GM21447 (cell line): ENCODE results near the gene SNAPC5.

Experiments
- ATAC-seq: cut with Tn5 transposase; IDR thresholded peaks from one replicate; pipeline ENCODE4 v1.9.1; 2021; ENCODE audit not compliant: unreplicated experiment

The SNAPC5 gene

DNA sequence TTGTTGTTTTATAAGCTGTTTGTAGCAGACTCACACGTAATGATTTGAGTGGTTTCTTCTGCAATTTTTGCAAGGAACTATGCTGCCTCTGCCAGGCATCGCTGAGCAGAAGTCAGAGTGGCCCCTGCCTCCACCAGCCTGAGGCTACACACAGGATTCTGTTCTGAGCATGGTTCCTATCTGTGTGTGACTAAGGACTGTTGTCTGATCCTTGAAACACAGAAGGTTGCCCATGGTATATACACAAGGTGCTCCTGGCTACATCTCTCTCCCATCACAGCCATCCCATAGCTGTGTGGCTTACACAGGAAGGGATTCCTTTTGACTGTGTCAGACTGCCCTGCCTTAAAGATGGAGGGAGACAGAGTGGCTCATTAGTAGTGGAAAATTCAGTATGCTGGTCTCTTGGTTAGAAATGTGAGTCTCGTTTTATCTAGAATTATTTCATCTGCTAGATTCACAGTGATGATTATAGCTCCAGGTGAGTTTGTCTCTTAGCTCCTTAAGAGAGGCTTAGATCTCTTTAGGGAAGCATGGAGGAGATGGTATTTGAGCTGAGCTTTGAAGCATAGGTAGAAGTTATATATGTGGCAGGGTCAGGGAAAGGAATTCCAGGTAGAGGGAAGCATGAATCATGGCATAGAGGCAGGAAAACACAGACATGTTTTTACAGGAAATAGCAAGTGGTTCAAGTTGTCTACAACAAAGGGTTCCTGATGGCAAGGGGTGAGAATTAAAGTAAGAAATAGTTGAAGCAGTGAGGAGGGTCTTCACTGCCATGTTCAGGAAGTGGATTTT, 37.5 kb downstream of the SNAPC5 start:
- ATAC-seq: no peak

DNA sequence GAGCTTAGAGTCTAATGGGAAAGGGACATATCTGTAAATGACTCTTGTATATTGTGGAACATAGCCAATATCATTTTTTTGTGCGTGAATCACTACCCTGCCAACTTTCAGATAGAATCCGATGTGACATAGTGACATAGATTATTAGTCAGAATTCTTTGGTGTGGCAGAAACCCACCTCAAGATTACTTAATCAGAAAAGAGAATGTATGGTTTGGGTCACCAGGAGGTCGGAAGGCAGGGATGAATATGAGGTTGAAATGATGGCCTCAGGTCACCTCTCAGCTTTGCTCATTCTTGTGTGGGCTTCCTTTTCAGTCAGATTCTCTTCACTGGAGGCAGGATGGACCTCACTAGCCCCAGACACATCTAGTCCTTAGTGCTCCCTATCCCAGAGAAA, 41.4 kb downstream of the SNAPC5 start:
- no peak for ATAC-seq

DNA sequence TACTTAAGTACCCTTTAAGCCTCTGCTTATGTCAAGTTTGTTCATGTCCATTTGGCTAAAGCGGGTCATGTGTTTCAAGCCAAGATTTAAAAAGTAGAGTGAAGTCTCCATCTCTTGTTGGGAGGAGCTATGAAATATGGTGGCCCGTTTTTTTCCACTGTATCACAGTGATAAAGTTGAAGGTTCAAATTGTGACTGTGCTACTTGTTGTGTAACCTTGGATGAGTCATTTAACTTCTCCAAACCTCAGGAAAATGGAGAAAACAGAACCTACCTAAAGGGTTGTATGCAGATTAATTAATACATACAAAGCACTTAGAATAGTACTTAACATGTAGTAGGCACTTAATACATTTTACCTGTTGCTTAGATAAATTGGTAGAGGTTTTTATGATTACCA, 43.4 kb downstream of the SNAPC5 start:
- no peak for ATAC-seq

DNA sequence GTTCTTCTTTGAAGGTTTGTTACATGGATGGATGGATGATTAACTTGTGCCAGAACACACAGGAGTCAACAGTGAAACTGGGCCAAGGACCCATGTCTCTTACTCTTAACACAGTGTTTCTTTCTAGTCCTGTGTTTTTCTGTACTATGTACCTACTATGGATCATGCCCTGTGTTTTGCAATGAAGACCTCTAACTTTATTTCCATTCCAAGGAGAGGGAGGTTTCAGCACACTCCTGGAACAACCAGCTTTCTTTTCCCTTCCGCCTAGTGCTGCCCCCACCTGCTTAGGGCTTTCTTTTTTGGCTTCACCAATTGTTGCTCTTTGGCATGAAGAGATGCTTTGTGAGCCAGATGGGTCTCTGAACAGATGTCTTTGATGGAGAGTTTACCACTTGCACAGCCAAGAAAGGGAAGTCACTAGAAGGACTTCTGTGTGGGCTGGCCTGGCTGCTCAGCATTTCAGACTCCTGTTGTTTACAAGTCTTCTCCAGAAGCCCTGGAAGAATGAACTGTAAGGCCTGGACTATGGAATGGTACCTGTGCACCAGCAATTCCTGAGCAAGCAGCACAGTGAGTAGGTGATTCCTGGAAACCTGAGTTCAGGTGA, 44.5 kb downstream of the SNAPC5 start:
- no peak for ATAC-seq

DNA sequence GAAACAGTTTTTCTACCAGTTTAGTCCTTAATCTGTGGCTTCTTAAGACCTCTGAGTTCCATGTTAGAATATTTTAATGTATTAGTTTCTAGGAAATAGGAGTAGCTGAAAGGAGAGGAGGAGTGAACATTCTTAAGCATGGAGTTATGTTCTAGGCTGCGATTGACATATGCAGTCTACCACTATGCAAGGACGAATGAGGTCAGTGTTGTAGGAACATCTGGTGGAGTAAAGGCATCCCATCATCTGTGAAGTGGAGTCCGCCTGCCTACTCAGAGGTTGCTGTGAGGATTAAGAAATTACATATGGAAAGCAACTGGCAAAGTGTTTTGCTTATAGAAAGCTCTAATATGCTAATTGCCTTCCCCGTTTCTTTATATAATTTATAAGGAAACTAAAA, 45.1 kb downstream of the SNAPC5 start:
- no peak for ATAC-seq
